GM18498 (cell line): ENCODE results near the gene SLC2A11.
"Not testable (repeated sequence)": the region's sequence is repeated elsewhere in the genome, so short reads cannot be mapped to it uniquely, and the experiment has no call there.

Experiments used
- ATAC-seq: cut with Tn5 transposase; IDR thresholded peaks from one replicate; pipeline ENCODE4 v1.9.1; 2021; ENCODE audit warnings: mild to moderate bottlenecking, moderate library complexity; ENCODE audit not compliant: unreplicated experiment

SLC2A11 gene

DNA sequence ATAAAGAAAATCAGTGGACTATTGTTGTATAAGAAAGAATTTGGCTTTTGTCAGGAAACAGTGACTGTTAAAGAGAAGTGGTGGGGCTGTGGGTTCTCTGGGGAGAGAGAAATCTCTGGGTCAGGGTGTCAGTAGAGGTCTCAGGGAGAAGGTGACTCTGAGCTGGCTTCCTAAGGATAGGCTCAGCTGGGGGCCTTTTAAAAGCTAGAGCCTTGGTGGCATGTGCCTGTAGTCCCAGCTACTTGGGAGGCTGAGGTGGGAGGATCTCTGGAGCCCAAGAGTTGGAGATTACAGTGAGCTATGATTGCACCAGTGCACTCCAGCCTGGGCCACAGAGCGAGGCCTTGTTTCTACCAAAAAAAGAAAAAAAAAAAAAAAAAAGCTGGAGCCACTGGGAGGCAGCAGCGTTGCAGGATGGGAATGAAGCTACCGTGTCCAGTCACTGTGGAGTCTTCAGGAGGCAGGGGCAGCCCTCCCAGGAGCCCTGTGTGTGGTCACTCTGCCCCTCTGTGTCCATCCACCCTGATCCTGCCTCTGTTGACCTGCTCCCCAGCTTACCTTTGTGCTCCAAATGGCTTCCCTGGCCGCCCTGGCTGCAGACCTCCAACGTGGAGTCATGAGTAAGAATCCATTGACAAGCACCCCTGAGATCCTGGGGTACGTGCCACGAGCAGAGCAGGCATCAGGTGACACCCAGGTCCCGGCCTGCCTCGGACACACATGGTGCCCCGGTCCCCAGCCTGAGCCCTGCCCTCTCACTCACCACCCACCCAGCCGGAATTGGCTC lies 31.1 kb downstream of the SLC2A11 start:
- no peak for ATAC-seq

DNA sequence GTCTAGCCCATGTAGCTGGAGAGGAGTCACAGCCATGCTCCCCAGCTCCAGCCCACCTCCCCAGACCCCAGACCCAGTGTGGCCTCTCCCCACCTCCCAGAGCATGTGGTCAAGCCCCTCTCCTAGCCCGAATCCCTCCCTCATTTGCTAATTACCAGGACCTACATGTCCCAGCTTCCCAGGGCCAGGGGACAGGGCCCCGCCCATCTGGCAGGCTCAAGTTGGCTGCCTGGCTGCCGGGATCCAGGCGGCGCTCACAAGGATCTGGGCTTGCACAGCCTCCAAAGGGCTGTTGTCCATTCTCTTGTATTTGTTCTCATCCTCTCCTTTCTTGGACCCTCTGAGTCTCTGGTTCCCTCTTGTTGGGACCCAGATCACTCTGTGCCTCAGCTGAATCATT lies 31.9 kb downstream of the SLC2A11 start:
- ATAC-seq = no peak

DNA sequence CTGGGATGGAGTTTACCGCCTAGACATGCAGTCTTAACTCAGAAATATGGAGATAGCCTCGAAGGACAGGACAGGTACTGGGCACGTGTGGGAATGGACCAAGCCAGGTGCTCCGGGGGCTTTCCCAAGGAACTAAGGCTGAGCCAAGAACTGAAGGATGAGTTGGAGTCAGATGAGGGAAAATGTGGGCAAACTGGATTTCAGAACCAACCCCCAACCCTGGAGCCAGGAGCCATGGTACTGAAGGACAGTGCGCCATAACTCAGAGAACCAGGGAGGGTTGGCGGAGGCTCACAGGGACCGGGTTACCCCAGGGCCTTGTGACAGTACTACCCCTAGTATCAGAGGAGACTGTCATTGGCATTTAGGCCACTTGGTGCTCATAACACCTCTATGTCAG lies 34.1 kb downstream of the SLC2A11 start:
- ATAC-seq = no peak

DNA sequence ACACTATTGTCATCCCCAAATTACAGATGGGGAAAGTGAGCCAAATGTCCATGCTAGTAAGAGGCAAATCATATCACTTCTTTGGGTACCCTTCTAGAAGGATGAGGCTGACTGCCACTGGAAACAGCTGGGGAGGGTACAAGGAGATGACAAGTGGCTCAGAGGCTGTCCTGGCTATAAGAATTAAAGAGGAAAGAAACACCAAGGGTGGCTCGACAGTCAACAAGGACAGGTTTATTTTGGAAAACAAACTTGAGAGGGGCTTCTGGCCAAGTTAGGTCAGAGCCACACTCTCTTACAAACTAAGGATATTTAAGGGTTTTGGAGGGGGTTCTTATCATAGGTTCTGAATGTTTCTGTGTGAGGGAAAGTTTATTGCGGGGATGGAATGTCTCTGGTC lies 34.5 kb downstream of the SLC2A11 start:
- ATAC-seq = no peak

DNA sequence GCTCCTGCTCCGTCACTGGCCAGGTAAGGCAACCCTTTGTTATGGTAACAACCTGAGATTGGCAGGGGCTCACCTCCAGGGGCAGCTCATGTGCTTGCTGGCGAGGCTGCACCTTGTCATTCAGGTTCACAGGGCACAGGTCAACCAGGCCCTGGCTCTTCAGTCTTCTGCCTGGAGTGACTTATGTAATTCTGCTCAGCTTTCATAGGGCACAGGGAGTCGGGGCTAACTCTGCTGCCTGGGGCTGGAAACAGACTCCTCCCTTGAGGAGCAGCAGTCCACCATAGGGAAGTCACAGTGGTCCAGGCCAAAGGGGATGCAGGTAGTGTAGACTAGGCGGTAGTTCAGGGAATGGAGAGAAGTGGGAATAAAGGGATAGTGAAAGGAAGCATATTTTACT lies 35.0 kb downstream of the SLC2A11 start:
- no peak for ATAC-seq

DNA sequence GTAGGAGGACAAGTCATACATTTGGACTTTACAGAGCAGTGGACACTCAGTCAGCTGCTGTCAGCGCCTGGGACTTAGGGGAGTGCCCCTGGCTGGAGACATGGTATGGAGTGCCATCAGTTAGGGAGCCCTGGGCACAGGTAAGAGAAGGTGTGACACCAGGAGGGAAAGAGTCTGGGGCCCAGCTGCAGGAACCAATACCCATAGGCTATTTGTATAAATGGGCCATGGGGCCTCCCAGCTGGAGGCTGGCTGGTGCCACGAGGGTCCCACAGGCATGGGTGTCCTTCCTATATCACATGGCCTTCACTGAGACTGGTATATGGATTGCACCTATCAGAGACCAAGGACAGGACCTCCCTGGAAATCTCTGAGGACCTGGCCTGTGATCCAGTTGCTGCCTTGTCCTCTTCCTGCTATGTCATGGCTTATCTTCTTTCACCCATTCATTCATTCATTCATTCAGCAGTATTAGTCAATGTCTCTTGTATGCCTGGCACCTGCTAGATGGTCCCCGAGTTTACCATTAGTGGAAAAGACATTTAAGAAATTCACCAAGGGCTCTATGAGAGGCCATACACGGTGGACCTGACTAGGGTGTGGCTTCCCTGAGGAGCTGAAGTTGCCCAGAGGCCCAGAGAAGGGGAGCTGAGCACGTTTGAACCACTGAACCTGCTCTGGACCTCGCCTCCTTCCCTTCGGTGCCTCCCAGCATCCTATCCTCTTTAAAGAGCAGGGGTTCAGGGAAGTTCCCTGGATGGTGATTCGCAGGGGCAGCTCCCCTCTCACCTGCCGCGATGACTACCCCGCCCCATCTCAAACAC lies 35.7 kb downstream of the SLC2A11 start:
- no peak for ATAC-seq

DNA sequence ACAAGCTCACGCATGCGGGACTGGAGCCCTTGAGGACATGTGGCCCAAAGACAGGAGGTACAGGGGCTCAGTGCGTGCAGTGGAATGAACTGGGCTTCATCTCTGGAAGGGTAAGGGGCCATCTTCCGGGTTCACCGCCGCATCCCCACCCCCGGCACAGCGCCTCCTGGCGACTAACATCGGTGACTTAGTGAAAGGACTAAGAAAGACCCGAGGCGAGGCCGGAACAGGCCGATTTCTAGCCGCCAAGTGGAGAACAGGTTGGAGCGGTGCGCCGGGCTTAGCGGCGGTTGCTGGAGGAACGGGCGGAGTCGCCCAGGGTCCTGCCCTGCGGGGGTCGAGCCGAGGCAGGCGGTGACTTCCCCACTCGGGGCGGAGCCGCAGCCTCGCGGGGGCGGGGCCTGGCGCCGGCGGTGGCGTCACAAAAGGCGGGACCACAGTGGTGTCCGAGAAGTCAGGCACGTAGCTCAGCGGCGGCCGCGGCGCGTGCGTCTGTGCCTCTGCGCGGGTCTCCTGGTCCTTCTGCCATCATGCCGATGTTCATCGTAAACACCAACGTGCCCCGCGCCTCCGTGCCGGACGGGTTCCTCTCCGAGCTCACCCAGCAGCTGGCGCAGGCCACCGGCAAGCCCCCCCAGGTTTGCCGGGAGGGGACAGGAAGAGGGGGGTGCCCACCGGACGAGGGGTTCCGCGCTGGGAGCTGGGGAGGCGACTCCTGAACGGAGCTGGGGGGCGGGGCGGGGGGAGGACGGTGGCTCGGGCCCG lies 36.5 kb downstream of the SLC2A11 start, which contains the start of gene MIF:
MIF (plus strand) TSS at position 439 of the 765 bp plus-strand sequence; CDS start at position 531, 92 bp downstream.
- ATAC-seq = peak; percentile 86

DNA sequence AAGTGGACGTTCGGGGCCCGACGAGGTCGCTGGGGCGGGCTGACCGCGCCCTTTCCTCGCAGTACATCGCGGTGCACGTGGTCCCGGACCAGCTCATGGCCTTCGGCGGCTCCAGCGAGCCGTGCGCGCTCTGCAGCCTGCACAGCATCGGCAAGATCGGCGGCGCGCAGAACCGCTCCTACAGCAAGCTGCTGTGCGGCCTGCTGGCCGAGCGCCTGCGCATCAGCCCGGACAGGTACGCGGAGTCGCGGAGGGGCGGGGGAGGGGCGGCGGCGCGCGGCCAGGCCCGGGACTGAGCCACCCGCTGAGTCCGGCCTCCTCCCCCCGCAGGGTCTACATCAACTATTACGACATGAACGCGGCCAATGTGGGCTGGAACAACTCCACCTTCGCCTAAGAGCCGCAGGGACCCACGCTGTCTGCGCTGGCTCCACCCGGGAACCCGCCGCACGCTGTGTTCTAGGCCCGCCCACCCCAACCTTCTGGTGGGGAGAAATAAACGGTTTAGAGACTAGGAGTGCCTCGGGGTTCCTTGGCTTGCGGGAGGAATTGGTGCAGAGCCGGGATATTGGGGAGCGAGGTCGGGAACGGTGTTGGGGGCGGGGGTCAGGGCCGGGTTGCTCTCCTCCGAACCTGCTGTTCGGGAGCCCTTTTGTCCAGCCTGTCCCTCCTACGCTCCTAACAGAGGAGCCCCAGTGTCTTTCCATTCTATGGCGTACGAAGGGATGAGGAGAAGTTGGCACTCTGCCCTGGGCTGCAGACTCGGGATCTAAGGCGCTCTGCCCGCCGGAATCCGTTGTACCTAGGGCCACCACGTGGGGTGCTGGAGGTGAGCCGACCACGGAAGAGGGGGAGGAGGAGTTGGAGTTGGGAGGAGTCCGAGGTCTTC lies 37.3 kb downstream of the SLC2A11 start:
- peak; percentile 29 for ATAC-seq

DNA sequence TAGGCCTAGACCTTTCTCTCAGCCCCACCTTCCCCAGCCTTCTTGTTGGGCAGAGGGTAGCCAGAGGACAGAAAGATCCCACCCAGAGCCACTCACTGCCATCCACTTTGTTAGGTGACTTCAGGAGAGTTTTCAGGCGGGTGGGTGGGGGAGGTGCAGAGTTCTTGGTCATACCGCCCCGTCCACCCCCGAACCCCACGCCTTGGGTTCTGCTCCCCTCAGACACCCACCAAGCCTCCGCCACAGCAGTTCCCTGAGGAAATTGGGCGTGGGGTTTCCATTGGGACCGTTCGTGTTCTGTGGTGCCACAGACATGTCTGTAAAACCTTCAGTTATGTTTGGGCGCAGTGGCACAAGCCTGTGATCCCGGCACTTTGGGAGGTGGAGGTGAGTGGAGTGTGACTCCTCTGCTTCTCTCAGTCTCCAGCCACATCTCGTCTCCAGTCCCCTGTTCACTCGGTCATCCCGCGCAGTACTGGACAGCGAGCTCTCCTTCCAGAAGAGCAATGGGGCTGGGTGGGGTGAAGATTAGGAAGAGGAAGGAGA lies 38.0 kb downstream of the SLC2A11 start:
- no peak for ATAC-seq

DNA sequence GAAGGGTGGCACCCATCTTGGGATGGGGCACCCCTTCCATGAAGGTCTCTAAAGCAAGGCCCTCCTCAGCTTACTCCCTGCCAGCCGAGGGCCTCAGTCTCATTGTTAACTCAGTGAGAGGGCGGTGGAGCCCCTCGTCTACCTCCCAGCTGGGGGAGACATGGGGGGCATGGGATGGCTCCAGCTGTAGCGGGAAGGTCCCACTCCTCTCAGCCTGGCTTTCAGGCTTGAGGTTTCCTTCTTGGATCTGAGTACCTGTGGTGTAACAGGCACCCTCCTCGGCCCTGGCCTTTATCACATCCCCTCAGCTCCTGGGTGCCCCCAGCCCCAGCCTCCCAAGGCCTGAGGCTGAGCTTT lies 38.5 kb downstream of the SLC2A11 start:
- ATAC-seq = no peak

DNA sequence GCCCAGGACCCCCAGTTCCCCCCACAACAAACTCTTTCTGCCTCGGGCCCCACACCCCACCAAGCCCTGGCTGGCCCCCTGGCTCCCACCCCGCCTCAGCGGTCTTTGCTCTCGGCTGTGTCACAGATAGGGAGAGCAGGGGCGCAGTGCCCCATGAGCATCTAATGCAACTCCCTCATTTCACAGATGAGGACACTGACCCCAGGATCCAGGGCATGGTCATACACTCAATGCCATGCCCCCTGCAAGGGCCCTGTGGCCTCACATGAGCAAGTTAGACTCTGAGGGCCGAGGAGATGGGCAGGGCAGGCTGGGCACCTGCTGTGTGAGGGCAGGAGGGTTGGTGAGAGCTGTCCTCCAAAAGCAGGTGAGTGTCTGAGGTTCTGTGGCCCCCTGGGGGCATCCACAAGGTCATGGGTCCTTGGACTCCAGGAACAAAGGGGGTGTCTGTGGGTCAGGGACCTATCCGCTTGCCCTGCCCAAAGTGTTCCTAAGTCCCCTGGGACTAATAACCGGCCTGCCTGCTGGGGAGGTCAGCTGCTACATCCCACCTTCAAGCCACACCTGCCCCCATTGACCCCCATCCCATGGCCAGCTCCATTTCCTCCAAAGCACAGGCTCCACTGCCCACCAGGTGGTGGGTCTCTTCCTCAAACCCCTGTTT lies 39.0 kb downstream of the SLC2A11 start:
- ATAC-seq = no peak

DNA sequence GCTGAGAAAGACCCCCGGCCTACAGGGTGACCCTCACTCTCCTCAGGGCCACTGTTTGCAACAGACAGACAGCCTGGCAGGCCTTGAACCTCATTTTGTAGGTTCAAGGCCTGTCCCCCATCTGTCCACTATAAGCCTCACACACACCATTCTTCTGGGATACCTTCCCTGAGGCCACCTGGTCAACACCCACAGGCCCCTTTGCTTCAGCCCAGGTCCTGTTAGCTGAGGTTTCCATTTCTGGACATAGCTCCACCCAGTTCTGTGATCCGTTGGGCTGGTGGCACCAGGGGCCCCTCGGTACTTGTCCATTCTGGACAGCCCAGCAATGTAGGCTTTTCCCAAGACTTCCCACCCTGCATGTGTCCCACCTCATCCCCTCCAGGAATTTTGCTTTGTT lies 39.6 kb downstream of the SLC2A11 start:
- ATAC-seq = no peak

DNA sequence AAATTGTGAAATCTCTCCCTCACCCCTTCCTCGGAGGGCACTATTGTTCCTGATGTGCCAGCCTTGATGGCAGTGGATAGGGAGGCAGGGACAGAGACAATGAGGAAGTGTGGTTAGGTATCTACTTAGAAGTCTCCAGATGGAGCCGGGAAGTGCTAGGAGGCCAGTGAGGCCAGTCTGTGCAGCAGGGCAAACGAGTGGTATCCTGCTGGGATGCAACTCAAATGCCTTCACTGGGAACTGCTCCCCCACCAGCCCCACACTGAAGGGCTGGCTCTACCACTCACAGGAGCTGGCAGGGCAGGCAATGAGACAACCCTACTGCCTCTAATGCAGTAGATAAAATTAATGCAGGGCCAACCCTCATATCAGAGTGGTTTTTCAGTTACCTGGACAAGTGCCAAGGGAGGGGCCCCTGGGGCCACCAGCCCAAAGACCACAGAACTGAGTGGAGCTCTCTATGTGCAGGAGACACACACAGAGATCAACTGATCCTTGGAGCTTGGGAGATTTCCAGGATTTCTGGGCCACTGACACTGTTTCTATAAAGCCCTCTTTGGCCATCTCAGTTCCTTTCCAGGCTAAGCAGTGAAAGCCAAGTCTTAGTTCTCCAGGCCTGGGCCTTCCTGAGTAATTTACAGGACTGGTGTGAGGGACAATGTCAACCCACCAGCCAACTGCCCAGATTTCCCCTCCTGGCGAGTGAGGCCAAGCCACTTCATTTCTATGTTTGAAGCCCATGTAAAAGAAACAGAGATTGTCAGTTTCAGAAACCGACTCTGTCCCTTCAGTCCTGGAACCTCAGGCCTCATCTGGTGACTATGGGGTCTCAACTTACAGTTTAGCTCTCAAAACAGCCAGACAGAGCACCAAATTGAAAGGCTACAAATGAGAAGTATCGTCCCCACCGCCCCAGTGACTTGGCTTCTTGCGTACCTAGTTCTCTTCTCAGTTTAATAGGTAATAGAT lies 40.6 kb downstream of the SLC2A11 start:
- no peak for ATAC-seq

DNA sequence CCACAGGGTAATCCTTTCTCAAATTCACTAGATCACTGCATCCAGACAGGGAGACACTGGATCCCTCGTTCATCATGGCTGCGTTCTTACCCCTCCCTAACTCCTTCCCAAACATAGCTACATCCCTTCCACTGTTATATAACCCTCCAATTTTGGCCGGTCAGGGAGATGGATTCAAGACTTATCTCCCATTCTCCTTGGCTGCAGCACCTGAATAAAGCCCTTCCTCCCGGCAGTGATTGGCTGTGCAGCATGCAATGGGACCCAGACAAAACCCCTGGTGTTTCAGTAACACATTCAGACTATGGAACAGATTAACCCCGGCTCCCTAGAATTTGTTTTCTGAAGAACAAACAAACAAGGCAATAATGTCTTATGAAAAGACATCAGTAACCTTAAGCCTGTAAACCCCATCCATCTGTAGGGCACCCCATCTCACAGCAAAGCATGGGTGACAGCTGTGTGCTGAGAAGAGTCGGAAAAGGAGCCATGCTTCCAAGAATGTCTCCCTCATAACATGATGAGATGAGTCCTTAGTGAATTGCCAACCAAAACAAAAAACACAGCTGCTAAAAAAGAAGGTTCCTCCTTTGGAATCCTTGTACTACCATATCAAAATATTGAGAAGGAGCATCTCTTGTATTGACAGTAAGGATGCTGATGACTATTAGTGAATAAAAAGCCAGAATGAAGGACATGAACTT lies 41.5 kb downstream of the SLC2A11 start:
- no peak for ATAC-seq

DNA sequence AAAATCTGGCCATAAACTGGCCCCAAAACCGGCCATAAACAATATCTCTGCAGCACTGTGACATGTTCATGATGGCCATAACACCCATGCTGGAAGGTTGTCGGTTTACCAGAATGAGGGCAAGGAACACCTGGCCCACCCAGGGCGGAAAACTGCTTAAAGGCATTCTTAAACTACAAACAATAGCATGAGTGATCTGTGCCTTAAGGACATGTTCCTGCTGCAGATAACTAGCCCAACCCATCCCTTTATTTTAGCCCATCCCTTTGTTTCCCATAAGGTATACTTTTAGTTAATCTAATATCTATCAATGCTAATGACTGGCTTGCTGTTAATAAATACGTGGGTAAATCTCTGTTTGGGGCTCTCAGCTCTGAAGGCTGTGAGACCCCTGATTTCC lies 42.6 kb downstream of the SLC2A11 start:
- ATAC-seq = not testable (repeated sequence)

DNA sequence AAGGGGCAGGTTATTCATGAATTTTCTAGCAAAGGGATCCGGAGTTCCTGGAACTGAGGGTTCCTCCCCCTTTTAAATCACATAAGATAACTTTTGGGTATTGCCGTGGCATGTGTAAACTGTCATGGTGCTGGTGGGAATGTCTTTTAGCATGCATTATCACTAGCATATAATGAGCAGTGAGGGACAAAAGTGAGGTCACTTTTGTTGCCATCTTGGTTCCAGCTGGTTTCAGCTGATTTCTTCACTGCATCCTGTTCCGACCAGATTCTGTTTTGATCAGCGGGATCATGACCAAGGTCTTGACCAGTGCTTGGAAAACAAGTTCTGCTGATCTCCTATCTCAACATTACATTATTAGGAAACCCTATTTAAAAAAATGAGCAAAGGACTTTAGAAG lies 43.9 kb downstream of the SLC2A11 start:
- no peak for ATAC-seq

DNA sequence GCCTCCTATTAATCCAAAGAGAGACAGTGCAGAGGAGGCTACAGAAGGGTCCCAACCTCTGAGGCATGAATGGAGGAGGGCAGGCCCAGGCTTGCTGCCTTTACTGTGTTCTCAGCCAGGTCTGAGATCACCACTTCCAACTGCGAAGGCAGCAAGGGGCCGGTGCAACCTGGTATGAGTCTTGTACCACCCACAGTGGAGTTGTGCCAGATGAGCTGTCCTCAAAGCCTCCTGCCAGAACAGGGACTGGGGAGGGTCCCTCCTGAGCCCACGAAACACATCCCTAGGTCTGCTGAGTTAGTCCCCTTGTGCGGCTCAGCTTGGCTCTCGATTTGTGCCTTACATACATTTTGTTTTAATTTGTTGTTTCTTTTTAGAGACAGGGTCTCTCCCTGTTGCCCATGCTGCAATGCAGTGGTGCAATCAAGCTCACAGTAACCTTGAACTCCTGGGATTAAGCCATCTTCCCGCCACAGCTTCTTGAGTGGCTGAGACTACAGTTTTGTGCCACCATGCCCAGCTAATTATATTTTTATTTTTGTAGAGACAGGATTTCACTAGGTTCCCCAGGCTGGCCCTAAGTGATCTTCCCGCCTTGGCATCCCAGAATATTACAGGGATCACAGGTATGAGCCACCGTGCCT lies 45.8 kb downstream of the SLC2A11 start:
- no peak for ATAC-seq
